Mucosa of stomach (tissue), 1 donor: ENCODE results near the gene SFRP5.

Source experiments
- H3K27me3 ChIP-seq: one replicate; pipeline ENCODE4 v1.7.0; 2013; ENCODE audit warnings: mild to moderate bottlenecking, low read length; ENCODE audit not compliant: control insufficient read depth, insufficient read depth
- H3K36me3 ChIP-seq: one replicate; pipeline ENCODE4 v1.7.0; 2013; ENCODE audit warnings: low read length; ENCODE audit not compliant: control insufficient read depth, insufficient read depth
- H3K4me1 ChIP-seq: one replicate; pipeline ENCODE4 v1.7.0; 2013; ENCODE audit warnings: mild to moderate bottlenecking, low read length; ENCODE audit not compliant: control insufficient read depth, insufficient read depth
- H3K4me3 ChIP-seq: one replicate; pipeline ENCODE4 v1.7.0; 2013; ENCODE audit warnings: low read length
- H3K9ac ChIP-seq: one replicate; pipeline ENCODE4 v1.7.0; 2013; ENCODE audit warnings: mild to moderate bottlenecking, low read length, moderate library complexity
- H3K9me3 ChIP-seq: one replicate; pipeline ENCODE4 v1.7.0; 2013; ENCODE audit warnings: mild to moderate bottlenecking, low read length, moderate library complexity; ENCODE audit not compliant: control insufficient read depth
- donor health status: Pancreatic carcinoma.

SFRP5 gene

GRCh38 chr10:97768322-97769315, 3.2 kb downstream of the SFRP5 start:
- Histone ChIP-seq H3K9me3 (no peaks in the 10 kb centered on the region), H3K4me1 (peaks cover 20% of the 10 kb centered on the region), H3K27me3 (peaks cover 47% of the 10 kb centered on the region), H3K36me3 (no peaks in the 10 kb centered on the region), H3K4me3 (no peak overlapping the region), H3K9ac (no peak overlapping the region)

- Histone ChIP-seq H3K36me3 (no peaks in the 10 kb centered on the region), H3K9ac (no peak overlapping the region), H3K9me3 (no peaks in the 10 kb centered on the region), H3K4me3 (no peak overlapping the region), H3K27me3 (peaks cover 33% of the 10 kb centered on the region), H3K4me1 (peaks cover 9% of the 10 kb centered on the region)
Measured at GRCh38 chr10:97766996-97767924, 4.5 kb downstream of the SFRP5 start.

- Histone ChIP-seq H3K9ac (no peak overlapping the region), H3K4me3 (no peak overlapping the region), H3K27me3 (peaks cover 27% of the 10 kb centered on the region), H3K9me3 (no peaks in the 10 kb centered on the region), H3K36me3 (no peaks in the 10 kb centered on the region), H3K4me1 (peaks cover 4% of the 10 kb centered on the region)
Measured at GRCh38 chr10:97766106-97766810, 5.5 kb downstream of the SFRP5 start.

- H3K4me1 ChIP-seq, result no peaks in the 10 kb centered on the region
- no peaks in the 10 kb centered on the region for H3K36me3 ChIP-seq
- H3K4me3 ChIP-seq, result no peak overlapping the region
- H3K9ac ChIP-seq, result no peak overlapping the region
- H3K27me3 ChIP-seq, result peaks cover 16% of the 10 kb centered on the region
- H3K9me3 ChIP-seq, result no peaks in the 10 kb centered on the region
Measured at GRCh38 chr10:97765201-97765600, 6.6 kb downstream of the SFRP5 start.

GRCh38 chr10:97764519-97764931, 7.3 kb downstream of the SFRP5 start:
- no peak overlapping the region for H3K9ac ChIP-seq
- no peaks in the 10 kb centered on the region for H3K4me1 ChIP-seq
- H3K36me3 ChIP-seq, result no peaks in the 10 kb centered on the region
- H3K9me3 ChIP-seq, result no peaks in the 10 kb centered on the region
- H3K27me3 ChIP-seq, result peaks cover 9% of the 10 kb centered on the region
- no peak overlapping the region for H3K4me3 ChIP-seq

GRCh38 chr10:97763947-97764346, 7.9 kb downstream of the SFRP5 start:
- H3K27me3 ChIP-seq, result peaks cover 4% of the 10 kb centered on the region
- no peaks in the 10 kb centered on the region for H3K4me1 ChIP-seq
- no peaks in the 10 kb centered on the region for H3K36me3 ChIP-seq
- H3K9ac ChIP-seq, result no peak overlapping the region
- H3K9me3 ChIP-seq, result no peaks in the 10 kb centered on the region
- no peak overlapping the region for H3K4me3 ChIP-seq

- Histone ChIP-seq H3K27me3 (no peaks in the 10 kb centered on the region), H3K4me1 (no peaks in the 10 kb centered on the region), H3K9me3 (no peaks in the 10 kb centered on the region), H3K9ac (no peak overlapping the region), H3K36me3 (no peaks in the 10 kb centered on the region), H3K4me3 (no peak overlapping the region)
Measured at GRCh38 chr10:97763411-97763810, 8.4 kb downstream of the SFRP5 start.

- H3K36me3 ChIP-seq, result no peaks in the 10 kb centered on the region
- H3K4me3 ChIP-seq, result no peak overlapping the region
- no peaks in the 10 kb centered on the region for H3K27me3 ChIP-seq
- H3K4me1 ChIP-seq, result no peaks in the 10 kb centered on the region
- no peaks in the 10 kb centered on the region for H3K9me3 ChIP-seq
- no peak overlapping the region for H3K9ac ChIP-seq
Measured at GRCh38 chr10:97762816-97763215, 9.0 kb downstream of the SFRP5 start.

- Histone ChIP-seq H3K9ac (no peak overlapping the region), H3K4me3 (no peak overlapping the region), H3K27me3 (no peaks in the 10 kb centered on the region), H3K4me1 (no peaks in the 10 kb centered on the region), H3K9me3 (no peaks in the 10 kb centered on the region), H3K36me3 (no peaks in the 10 kb centered on the region)
Measured at GRCh38 chr10:97762056-97762455, 9.7 kb downstream of the SFRP5 start.

GRCh38 chr10:97761331-97761865, 10.4 kb downstream of the SFRP5 start:
- Histone ChIP-seq H3K4me3 (no peak overlapping the region), H3K9ac (no peak overlapping the region), H3K9me3 (no peaks in the 10 kb centered on the region), H3K4me1 (no peaks in the 10 kb centered on the region), H3K36me3 (no peaks in the 10 kb centered on the region), H3K27me3 (no peaks in the 10 kb centered on the region)

GRCh38 chr10:97760461-97761257, 11.1 kb downstream of the SFRP5 start:
- Histone ChIP-seq H3K36me3 (peaks cover 4% of the 10 kb centered on the region), H3K4me1 (no peaks in the 10 kb centered on the region), H3K9me3 (no peaks in the 10 kb centered on the region), H3K27me3 (no peaks in the 10 kb centered on the region), H3K4me3 (no peak overlapping the region), H3K9ac (no peak overlapping the region)
